ENCODE measurements around the gene ADAMTSL1. TPM values are rescaled to one million over a fixed set of nuclear protein-coding genes. Genes with fewer than 3 reads are reported as not detected.

Gene ADAMTSL1
- polyA plus RNA-seq, 1 donor from 2014 or later, result 1.1 TPM

GRCh38 chr9:18526685-18527084 lies 52.7 kb downstream of the ADAMTSL1 start:
- no peak overlapping the region for H3K27ac ChIP-seq (ENCODE audit: low read length)
- H4K20me1 ChIP-seq (ENCODE audit: insufficient read depth), result no peaks in the 10 kb centered on the region
- H2AFZ ChIP-seq (ENCODE audit: low read depth, low read length), result no peak overlapping the region
- no peaks in the 10 kb centered on the region for H3K79me2 ChIP-seq (replicated peaks; ENCODE audit: insufficient read depth, low read length)
- no peaks in the 10 kb centered on the region for H3K27me3 ChIP-seq (ENCODE audit: insufficient read depth, low read depth, low read length)
- H3K4me2 ChIP-seq (ENCODE audit: low read length), result no peak overlapping the region
- TF ChIP-seq POLR2AphosphoS5 (IDR thresholded peaks at IDR 0.05) (no peak), RAD21 (conservative IDR thresholded peaks at IDR 0.05) (no peak), SMC3 (conservative IDR thresholded peaks at IDR 0.05; ENCODE audit: poor library complexity) (no peak), EZH2 (IDR thresholded peaks at IDR 0.05; ENCODE audit: borderline replicate concordance, insufficient read depth, low read length, poor library complexity, severe bottlenecking) (no peak), TAF1 (IDR thresholded peaks at IDR 0.05; ENCODE audit: low read depth) (no peak), EP300 (conservative IDR thresholded peaks at IDR 0.05; ENCODE audit: poor library complexity, severe bottlenecking) (no peak), MXI1 (conservative IDR thresholded peaks at IDR 0.05; ENCODE audit: poor library complexity, severe bottlenecking) (no peak), REST (IDR thresholded peaks at IDR 0.05; ENCODE audit: borderline replicate concordance) (no peak), CTCF (IDR thresholded peaks at IDR 0.05; ENCODE audit: poor library complexity, severe bottlenecking) (no peak)
- no peak overlapping the region for H3K4me3 ChIP-seq (ENCODE audit: low read length)
- H3K9me3 ChIP-seq (ENCODE audit: low read length), result no peaks in the 10 kb centered on the region
- H3K9me2 ChIP-seq (ENCODE audit: insufficient read depth, low read length), result no peaks in the 10 kb centered on the region
- no peaks in the 10 kb centered on the region for H3F3A ChIP-seq (ENCODE audit: insufficient read depth, low read length, poor library complexity, severe bottlenecking)
- no peak overlapping the region for H3K9ac ChIP-seq (ENCODE audit: low read length)
- H3K36me3 ChIP-seq (ENCODE audit: insufficient read depth, low read length), result no peaks in the 10 kb centered on the region

GRCh38 chr9:18531136-18532065 lies 57.4 kb downstream of the ADAMTSL1 start:
- TF ChIP-seq CTCF (IDR thresholded peaks at IDR 0.05; ENCODE audit: poor library complexity, severe bottlenecking), result no peak
- TF ChIP-seq SMC3 (conservative IDR thresholded peaks at IDR 0.05; ENCODE audit: poor library complexity), result no peak
- TF ChIP-seq EP300 (conservative IDR thresholded peaks at IDR 0.05; ENCODE audit: poor library complexity, severe bottlenecking), result no peak
- TF ChIP-seq RAD21 (conservative IDR thresholded peaks at IDR 0.05), result no peak
- no peak for TF ChIP-seq EZH2 (IDR thresholded peaks at IDR 0.05; ENCODE audit: borderline replicate concordance, insufficient read depth, low read length, poor library complexity, severe bottlenecking)
- H2AFZ ChIP-seq (ENCODE audit: low read depth, low read length), result no peak overlapping the region
- H4K20me1 ChIP-seq (ENCODE audit: insufficient read depth), result no peaks in the 10 kb centered on the region
- no peaks in the 10 kb centered on the region for H3K9me2 ChIP-seq (ENCODE audit: insufficient read depth, low read length)
- no peaks in the 10 kb centered on the region for H3K36me3 ChIP-seq (ENCODE audit: insufficient read depth, low read length)
- no peaks in the 10 kb centered on the region for H3F3A ChIP-seq (ENCODE audit: insufficient read depth, low read length, poor library complexity, severe bottlenecking)
- H3K79me2 ChIP-seq (replicated peaks; ENCODE audit: insufficient read depth, low read length), result no peaks in the 10 kb centered on the region
- H3K4me3 ChIP-seq (ENCODE audit: low read length), result no peak overlapping the region
- H3K4me2 ChIP-seq (ENCODE audit: low read length), result no peak overlapping the region
- H3K9ac ChIP-seq (ENCODE audit: low read length), result no peak overlapping the region
- H3K27me3 ChIP-seq (ENCODE audit: insufficient read depth, low read depth, low read length), result no peaks in the 10 kb centered on the region
- H3K9me3 ChIP-seq (ENCODE audit: low read length), result peaks cover 7% of the 10 kb centered on the region
- no peak overlapping the region for H3K27ac ChIP-seq (ENCODE audit: low read length)

Data from neural cell (in vitro differentiated cells).